Brain microvascular endothelial cell (primary cell): ENCODE data around the gene EID2B.

Experiments
- DNase-seq: peaks from one replicate; pipeline ENCODE4 v3.0.0-alpha.2; 2020
- H3K27ac ChIP-seq: fragments of 250-450 bp; sonication (Bioruptor Pico); 2 replicates; pipeline ENCODE4 v1.5.1; 2020; ENCODE audit warnings: mild to moderate bottlenecking, moderate library complexity
- H3K27me3 ChIP-seq: fragments of 250-450 bp; sonication (Bioruptor Pico); replicated peaks from 2 replicates; pipeline ENCODE4 v1.5.1; 2020; ENCODE audit warnings: mild to moderate bottlenecking
- H3K36me3 ChIP-seq: fragments of 250-450 bp; sonication (Bioruptor Pico); replicated peaks from 2 replicates; pipeline ENCODE4 v1.5.1; 2020; ENCODE audit warnings: mild to moderate bottlenecking
- H3K4me3 ChIP-seq: 2 replicates; pipeline ENCODE4 v1.5.1; 2011; ENCODE audit warnings: low read depth, mild to moderate bottlenecking, control low read depth, low read length, moderate library complexity
- in situ Hi-C: cut with HindIII; loops from 2 replicates; pipeline ENCODE4 v1.10.0; 2017; ENCODE audit warnings: low sequenced_read_pairs, low pct_ligation_motif_present
- TF ChIP-seq, protein P1 (sequence below): IDR thresholded peaks from 2 replicates; pipeline ENCODE4 v1.5.1; 2011; ENCODE audit warnings: low read depth, mild to moderate bottlenecking, moderate library complexity, low read length, control low read depth, inconsistent platforms; ENCODE audit errors: missing control alignments

EID2B gene

DNA sequence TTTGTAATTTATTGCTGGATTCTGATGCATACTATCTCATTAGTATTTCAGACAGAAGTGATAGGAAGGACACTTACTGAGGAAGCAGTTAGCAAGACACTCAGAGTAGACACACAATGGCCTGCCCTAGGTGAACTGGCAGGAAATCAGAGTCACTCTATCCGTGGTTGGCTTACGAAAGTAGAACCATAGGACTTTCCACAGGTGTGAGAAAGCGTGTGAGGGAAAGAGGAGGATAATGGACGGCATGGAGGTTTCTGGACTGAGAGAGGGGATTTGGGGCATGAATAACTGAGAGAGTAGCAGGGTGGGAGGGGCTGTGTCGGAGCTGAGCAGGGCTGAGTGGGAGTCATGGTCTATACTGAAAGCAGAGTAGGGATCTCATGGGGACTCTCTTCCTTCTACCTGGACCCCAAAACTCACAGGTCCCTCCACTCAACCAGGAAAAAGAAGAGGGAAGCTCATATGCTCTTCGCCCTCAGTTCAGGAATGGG lies 26.0 kb upstream of the EID2B start:
- DNase-seq, result no peak
- Histone ChIP-seq H3K4me3 (no peak overlapping the region), H3K27ac (no peak overlapping the region), H3K27me3 (no peaks in the 10 kb centered on the region), H3K36me3 (no peaks in the 10 kb centered on the region)
- TF ChIP-seq, protein P1, sequence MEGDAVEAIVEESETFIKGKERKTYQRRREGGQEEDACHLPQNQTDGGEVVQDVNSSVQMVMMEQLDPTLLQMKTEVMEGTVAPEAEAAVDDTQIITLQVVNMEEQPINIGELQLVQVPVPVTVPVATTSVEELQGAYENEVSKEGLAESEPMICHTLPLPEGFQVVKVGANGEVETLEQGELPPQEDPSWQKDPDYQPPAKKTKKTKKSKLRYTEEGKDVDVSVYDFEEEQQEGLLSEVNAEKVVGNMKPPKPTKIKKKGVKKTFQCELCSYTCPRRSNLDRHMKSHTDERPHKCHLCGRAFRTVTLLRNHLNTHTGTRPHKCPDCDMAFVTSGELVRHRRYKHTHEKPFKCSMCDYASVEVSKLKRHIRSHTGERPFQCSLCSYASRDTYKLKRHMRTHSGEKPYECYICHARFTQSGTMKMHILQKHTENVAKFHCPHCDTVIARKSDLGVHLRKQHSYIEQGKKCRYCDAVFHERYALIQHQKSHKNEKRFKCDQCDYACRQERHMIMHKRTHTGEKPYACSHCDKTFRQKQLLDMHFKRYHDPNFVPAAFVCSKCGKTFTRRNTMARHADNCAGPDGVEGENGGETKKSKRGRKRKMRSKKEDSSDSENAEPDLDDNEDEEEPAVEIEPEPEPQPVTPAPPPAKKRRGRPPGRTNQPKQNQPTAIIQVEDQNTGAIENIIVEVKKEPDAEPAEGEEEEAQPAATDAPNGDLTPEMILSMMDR, result no peak
- in situ Hi-C loops, result no loop called here

DNA sequence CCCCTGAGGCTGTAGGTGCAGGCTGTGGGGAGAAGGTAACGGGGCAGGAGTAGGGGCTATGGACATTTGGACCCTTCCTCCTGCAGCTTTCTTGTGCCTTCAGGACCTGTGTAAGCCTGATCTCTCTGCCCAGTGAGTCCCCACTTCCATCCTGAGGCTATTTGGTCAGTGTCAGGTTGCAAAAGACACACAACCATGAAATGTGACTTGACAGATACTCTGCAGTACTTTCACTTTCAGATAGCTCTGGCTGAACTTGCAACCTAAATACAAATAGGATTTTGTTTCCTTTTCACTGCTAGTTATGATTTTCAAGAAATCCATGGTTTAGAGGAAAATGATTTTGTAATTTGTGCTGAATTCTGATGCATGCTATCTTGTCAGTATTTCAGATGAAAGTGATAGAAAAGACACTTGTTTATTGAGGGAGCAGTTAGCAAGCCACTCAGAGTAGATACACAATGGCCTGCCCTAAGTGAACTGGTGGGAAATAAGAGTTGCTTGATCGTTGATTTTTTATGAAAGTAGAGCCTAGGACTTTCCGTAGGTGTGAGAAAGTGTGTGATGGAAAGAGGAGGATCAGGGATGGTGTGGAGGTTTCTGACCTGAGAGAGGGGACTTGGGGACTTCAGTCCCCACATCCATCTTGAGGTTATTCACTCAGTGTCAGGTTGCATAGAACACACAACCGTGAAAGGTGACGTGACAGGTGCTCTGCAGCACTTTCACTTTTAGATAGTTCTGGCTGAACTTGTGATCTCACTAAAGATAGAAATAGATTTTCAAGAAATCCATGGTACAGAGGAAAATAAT lies 25.4 kb upstream of the EID2B start:
- Histone ChIP-seq H3K27me3 (no peaks in the 10 kb centered on the region), H3K36me3 (no peaks in the 10 kb centered on the region), H3K27ac (no peak overlapping the region), H3K4me3 (no peak overlapping the region)
- peak; percentile 18 for DNase-seq
- in situ Hi-C loops, result no loop called here
- TF ChIP-seq, protein P1, result no peak

DNA sequence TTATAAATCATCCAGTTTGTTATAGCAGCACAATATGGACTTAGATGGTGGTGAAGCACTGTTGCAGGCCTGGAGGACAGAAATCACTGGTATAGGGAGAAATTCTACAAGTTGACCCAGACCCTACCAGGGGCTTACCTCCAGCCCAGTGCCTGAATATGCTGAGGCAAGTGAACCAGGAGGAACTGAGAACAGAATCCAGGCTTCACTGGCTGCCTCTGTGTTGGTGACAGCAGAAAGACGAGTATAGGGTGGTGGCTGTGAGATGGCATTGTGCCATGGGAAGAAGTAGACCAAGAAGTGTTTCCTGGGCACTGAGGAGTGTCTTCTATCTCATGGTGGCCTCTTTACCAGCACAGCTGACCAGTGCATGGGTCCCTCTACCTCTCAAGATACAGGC lies 23.2 kb upstream of the EID2B start:
- DNase-seq, result no peak
- in situ Hi-C loops, result no loop called here
- TF ChIP-seq, protein P1, result no peak
- no peak overlapping the region for H3K27ac ChIP-seq
- no peaks in the 10 kb centered on the region for H3K36me3 ChIP-seq
- no peaks in the 10 kb centered on the region for H3K27me3 ChIP-seq
- no peak overlapping the region for H3K4me3 ChIP-seq

DNA sequence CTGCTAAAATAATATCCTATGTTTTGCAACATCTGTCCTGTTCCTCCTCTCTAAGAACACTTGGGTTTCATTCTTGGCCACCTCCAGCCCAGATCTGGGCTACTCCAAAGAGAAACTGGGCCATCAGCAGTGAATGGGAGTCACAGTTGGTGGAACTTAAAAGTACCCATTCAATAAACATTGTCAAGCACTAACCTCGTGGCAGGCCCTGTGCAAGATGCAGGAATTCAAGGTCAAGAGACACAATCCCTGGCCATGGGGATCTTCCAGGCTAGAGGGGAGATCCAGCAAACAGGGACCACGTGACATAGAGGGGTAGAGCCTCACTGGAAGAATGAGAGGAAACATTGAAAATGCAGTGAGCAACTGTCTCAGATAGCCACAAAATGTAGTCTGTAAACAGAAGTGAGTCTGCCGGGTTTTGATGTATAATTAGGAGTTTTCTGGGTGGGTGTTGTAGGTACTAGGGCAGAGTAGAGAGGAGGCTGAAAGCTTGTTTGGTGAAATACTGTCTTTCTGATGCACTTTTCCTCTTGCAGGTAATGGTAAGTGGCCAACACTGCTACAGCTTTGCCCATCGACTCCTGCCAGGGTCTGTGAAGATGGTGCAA lies 22.2 kb upstream of the EID2B start:
- Histone ChIP-seq H3K4me3 (no peak overlapping the region), H3K27me3 (no peaks in the 10 kb centered on the region), H3K27ac (no peak overlapping the region), H3K36me3 (no peaks in the 10 kb centered on the region)
- DNase-seq, result no peak
- in situ Hi-C loops, result no loop called here
- TF ChIP-seq, protein P1, result no peak

DNA sequence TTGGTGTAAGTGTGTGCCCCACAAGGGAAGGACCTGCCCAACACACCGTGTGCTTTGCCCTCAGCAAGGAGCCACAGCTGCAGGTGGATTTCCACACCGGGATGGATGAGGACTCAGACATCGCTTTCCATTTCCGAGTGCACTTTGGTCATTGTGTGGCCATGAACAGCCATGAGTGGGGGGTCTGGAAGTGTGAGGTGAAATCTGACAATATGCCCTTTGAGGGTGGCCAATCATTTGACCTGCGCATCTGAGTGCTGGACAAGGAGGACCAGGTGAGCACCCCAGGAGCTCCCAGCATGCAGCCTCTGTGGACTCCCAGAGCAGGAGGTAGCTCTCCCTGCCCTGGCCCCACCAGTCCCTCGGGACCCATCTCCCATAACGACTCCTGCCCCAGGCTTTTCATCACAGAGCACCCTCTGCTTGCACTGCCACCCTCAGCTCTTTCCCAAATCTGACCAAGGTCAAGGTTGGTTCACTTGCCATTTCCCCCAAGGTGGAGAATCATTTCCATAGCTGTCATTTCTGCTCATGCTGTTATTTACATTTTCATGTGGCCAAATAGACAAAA lies 20.5 kb upstream of the EID2B start:
- Histone ChIP-seq H3K4me3 (no peak overlapping the region), H3K27me3 (no peaks in the 10 kb centered on the region), H3K36me3 (no peaks in the 10 kb centered on the region), H3K27ac (no peak overlapping the region)
- TF ChIP-seq, protein P1, result no peak
- no peak for DNase-seq
- in situ Hi-C loops, result no loop called here
